ENCODE measurements around the gene TRAPPC10.
"Not testable (repeated sequence)": the region's sequence is repeated elsewhere in the genome, so short reads cannot be mapped to it uniquely, and the experiment has no call there.

TRAPPC10 gene

GRCh38 chr21:44150255-44150654 is 138.1 kb downstream of the TRAPPC10 start:
- not testable (repeated sequence) for H2BK120ac ChIP-seq (ENCODE audit: insufficient read depth, low read length, poor library complexity); H3K4me3 ChIP-seq (ENCODE audit: low read depth, low read length)

GRCh38 chr21:44153214-44153888 is 141.2 kb downstream of the TRAPPC10 start:
- H3K18ac ChIP-seq (ENCODE audit: low read length); H3K36me3 ChIP-seq (ENCODE audit: control insufficient read depth in 1 of 2, insufficient read depth in 2 of 2, low read length in 2 of 2); H3K79me1 ChIP-seq (ENCODE audit: low read length); H4K12ac ChIP-seq (ENCODE audit: low read depth, low read length); H3K14ac ChIP-seq (ENCODE audit: low read length); H3K4me1 ChIP-seq (ENCODE audit: control insufficient read depth in 1 of 2, insufficient read depth in 2 of 2, low read length in 2 of 2); H4K91ac ChIP-seq (ENCODE audit: low read depth, low read length); H2BK120ac ChIP-seq (ENCODE audit: insufficient read depth, low read length, poor library complexity); H2BK12ac ChIP-seq (ENCODE audit: low read length); H3K27ac ChIP-seq (ENCODE audit: low read depth, low read length); H3K4me3 ChIP-seq (ENCODE audit: low read depth, low read length); H2AK5ac ChIP-seq (ENCODE audit: low read length); H3K79me2 ChIP-seq (ENCODE audit: control insufficient read depth, insufficient read depth, low read length, poor library complexity); H2AFZ ChIP-seq (ENCODE audit: insufficient read depth, low read length, poor library complexity); H3K27me3 ChIP-seq (ENCODE audit: insufficient read depth, low read length); H3K4ac ChIP-seq (ENCODE audit: low read depth, low read length); H2BK5ac ChIP-seq (ENCODE audit: low read depth, low read length, poor library complexity); H3K9me3 ChIP-seq (ENCODE audit: insufficient read depth, low read depth, low read length); H4K8ac ChIP-seq (ENCODE audit: low read depth, low read length); H3K9ac ChIP-seq (ENCODE audit: low read length); H3K23ac ChIP-seq (ENCODE audit: low read length); H3K4me2 ChIP-seq (ENCODE audit: low read length): not testable (repeated sequence)
- peak in 1 of 2 donors; percentile 0 for DNase-seq
- no CpG with 5 or more reads among the region's 21 CpGs for WGBS (ENCODE audit: extremely low coverage, insufficient coverage, insufficient read length)

More at GRCh38 chr21:44150255-44150654, 138.1 kb downstream of the TRAPPC10 start:
- not testable (repeated sequence) for H3K27me3 ChIP-seq (ENCODE audit: insufficient read depth, low read length); H2AK5ac ChIP-seq (ENCODE audit: low read length); H4K91ac ChIP-seq (ENCODE audit: low read depth, low read length); H4K8ac ChIP-seq (ENCODE audit: low read depth, low read length); H2AFZ ChIP-seq (ENCODE audit: insufficient read depth, low read length, poor library complexity); H3K14ac ChIP-seq (ENCODE audit: low read length); H3K18ac ChIP-seq (ENCODE audit: low read length); H2BK12ac ChIP-seq (ENCODE audit: low read length); H3K23ac ChIP-seq (ENCODE audit: low read length); H3K4me1 ChIP-seq (ENCODE audit: control insufficient read depth in 1 of 2, insufficient read depth in 2 of 2, low read length in 2 of 2); H3K27ac ChIP-seq (ENCODE audit: low read depth, low read length); H2BK5ac ChIP-seq (ENCODE audit: low read depth, low read length, poor library complexity); H3K36me3 ChIP-seq (ENCODE audit: control insufficient read depth in 1 of 2, insufficient read depth in 2 of 2, low read length in 2 of 2); H3K79me2 ChIP-seq (ENCODE audit: control insufficient read depth, insufficient read depth, low read length, poor library complexity); H4K12ac ChIP-seq (ENCODE audit: low read depth, low read length); H3K9me3 ChIP-seq (ENCODE audit: insufficient read depth, low read depth, low read length); H3K79me1 ChIP-seq (ENCODE audit: low read length); H3K4me2 ChIP-seq (ENCODE audit: low read length); H3K4ac ChIP-seq (ENCODE audit: low read depth, low read length); H3K9ac ChIP-seq (ENCODE audit: low read length)
- no CpG with 5 or more reads among the region's 10 CpGs for WGBS (ENCODE audit: extremely low coverage, insufficient coverage, insufficient read length)
- DNase-seq, result peak; percentile 0 to 21

- H3K18ac ChIP-seq (ENCODE audit: low read length); H4K8ac ChIP-seq (ENCODE audit: low read depth, low read length); H4K12ac ChIP-seq (ENCODE audit: low read depth, low read length); H2BK5ac ChIP-seq (ENCODE audit: low read depth, low read length, poor library complexity); H3K4me3 ChIP-seq (ENCODE audit: low read depth, low read length); H3K27me3 ChIP-seq (ENCODE audit: insufficient read depth, low read length); H4K91ac ChIP-seq (ENCODE audit: low read depth, low read length); H3K4me1 ChIP-seq (ENCODE audit: control insufficient read depth in 1 of 2, insufficient read depth in 2 of 2, low read length in 2 of 2); H3K4ac ChIP-seq (ENCODE audit: low read depth, low read length); H2BK120ac ChIP-seq (ENCODE audit: insufficient read depth, low read length, poor library complexity); H3K9me3 ChIP-seq (ENCODE audit: insufficient read depth, low read depth, low read length); H3K79me2 ChIP-seq (ENCODE audit: control insufficient read depth, insufficient read depth, low read length, poor library complexity); H3K23ac ChIP-seq (ENCODE audit: low read length); H3K9ac ChIP-seq (ENCODE audit: low read length); H2AK5ac ChIP-seq (ENCODE audit: low read length); H3K4me2 ChIP-seq (ENCODE audit: low read length); H3K27ac ChIP-seq (ENCODE audit: low read depth, low read length); H3K14ac ChIP-seq (ENCODE audit: low read length); H3K36me3 ChIP-seq (ENCODE audit: control insufficient read depth in 1 of 2, insufficient read depth in 2 of 2, low read length in 2 of 2); DNase-seq; H2BK12ac ChIP-seq (ENCODE audit: low read length); H3K79me1 ChIP-seq (ENCODE audit: low read length); H2AFZ ChIP-seq (ENCODE audit: insufficient read depth, low read length, poor library complexity): not testable (repeated sequence)
- WGBS (ENCODE audit: extremely low coverage, insufficient coverage, insufficient read length), result no CpG with 5 or more reads among the region's 17 CpGs
Observed at GRCh38 chr21:44153889-44154228, 141.8 kb downstream of the TRAPPC10 start.

GRCh38 chr21:44154816-44155230 is 142.7 kb downstream of the TRAPPC10 start:
- H3K9ac ChIP-seq (ENCODE audit: low read length); H3K27ac ChIP-seq (ENCODE audit: low read depth, low read length); H3K79me2 ChIP-seq (ENCODE audit: control insufficient read depth, insufficient read depth, low read length, poor library complexity); H2BK5ac ChIP-seq (ENCODE audit: low read depth, low read length, poor library complexity); H3K4me2 ChIP-seq (ENCODE audit: low read length); H4K8ac ChIP-seq (ENCODE audit: low read depth, low read length); H2BK12ac ChIP-seq (ENCODE audit: low read length); H3K9me3 ChIP-seq (ENCODE audit: insufficient read depth, low read depth, low read length); H3K4me3 ChIP-seq (ENCODE audit: low read depth, low read length); H3K4me1 ChIP-seq (ENCODE audit: control insufficient read depth in 1 of 2, insufficient read depth in 2 of 2, low read length in 2 of 2); H3K14ac ChIP-seq (ENCODE audit: low read length); H4K91ac ChIP-seq (ENCODE audit: low read depth, low read length); H3K23ac ChIP-seq (ENCODE audit: low read length); H3K4ac ChIP-seq (ENCODE audit: low read depth, low read length); H4K12ac ChIP-seq (ENCODE audit: low read depth, low read length); H2AFZ ChIP-seq (ENCODE audit: insufficient read depth, low read length, poor library complexity); H2AK5ac ChIP-seq (ENCODE audit: low read length); H3K27me3 ChIP-seq (ENCODE audit: insufficient read depth, low read length); H3K79me1 ChIP-seq (ENCODE audit: low read length); H3K18ac ChIP-seq (ENCODE audit: low read length); DNase-seq; H2BK120ac ChIP-seq (ENCODE audit: insufficient read depth, low read length, poor library complexity); H3K36me3 ChIP-seq (ENCODE audit: control insufficient read depth in 1 of 2, insufficient read depth in 2 of 2, low read length in 2 of 2): not testable (repeated sequence)
- WGBS (ENCODE audit: extremely low coverage, insufficient coverage, insufficient read length), result no CpG with 5 or more reads among the region's 20 CpGs

Measured in trophoblast cell (in vitro differentiated cells and primary cell).